ENCODE measurements around the gene ERGIC1.
"Not testable (repeated sequence)": the region's sequence is repeated elsewhere in the genome, so short reads cannot be mapped to it uniquely, and the experiment has no call there.

ERGIC1 gene

DNA sequence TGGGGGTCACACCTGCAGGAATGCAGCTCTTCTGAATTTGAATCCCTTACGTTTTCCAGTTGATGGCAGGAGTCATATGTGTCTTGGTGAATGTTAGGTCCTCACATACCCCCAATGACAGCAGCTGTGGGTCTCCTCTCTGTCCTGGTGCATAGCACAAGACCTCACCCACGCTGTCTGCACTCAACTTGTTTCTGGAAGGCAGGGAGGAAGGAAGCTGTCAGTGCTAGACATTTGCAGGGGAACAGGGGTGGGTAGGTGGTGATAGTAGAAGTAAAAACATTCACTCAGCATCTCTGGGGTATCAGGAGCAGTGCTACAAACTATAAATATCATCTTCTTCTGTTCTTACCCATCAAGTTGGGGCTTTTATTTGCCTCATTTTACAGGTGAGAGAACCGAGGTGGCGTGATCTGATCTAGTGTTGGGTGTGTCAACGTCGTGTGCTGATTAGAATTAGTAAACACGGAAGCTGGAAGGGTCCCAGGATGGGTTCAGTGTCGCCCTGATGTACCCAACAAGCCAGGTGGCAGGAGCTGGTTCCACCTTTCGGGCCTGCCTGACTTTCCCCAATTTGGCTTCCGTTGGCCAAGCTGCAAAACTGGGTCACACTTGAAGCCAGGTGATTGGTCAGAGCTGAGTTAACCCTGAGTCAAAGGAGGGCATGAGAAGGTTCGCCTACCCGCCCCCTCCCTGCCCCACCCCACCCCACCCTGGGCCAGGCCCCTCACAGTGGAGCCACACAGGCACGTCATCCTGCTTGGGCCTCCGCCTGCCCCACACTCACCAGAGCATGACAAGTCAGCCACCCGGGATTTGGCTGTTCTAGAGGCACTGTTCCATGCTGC lies 15.8 kb downstream of the ERGIC1 start:
- peak in 1 of 2 donors; percentile 76 for DNase-seq

DNA sequence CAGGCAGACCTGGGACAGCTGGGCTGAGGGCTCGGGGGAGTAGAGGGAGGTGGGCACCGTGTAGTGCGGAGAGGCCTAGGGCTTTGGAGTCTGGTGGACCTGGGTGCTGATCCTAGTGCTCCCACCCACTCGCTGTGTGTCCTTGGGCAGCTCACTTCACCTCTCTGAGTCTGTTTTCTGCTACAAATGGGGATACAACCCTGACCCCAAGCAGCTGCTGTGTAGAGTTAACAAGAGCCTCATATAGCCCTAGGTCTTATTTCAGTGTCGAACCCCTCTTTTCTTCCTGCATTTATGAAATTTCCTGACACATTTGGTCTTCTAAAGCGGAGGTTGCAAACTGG lies 16.4 kb downstream of the ERGIC1 start:
- no peak for DNase-seq

DNA sequence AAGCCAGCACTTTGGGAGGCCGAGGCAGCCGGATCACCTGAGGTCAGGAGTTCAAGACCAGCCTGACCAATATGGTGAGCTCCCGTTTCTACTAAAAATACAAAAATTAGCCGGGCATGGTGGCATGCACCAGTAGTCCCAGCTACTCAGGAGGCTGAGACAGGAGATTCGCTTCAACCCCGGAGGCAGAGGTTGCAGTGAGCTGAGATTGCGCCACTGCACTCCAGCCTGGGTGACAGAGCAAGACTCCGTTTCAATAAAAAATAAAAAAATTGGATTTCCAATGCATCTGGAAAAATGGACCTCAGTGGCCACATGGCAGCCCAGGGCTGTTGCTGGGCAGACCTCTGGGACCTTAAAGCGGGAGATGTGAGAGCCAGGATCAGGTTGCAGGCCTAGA lies 17.2 kb downstream of the ERGIC1 start:
- not testable (repeated sequence) for DNase-seq

DNA sequence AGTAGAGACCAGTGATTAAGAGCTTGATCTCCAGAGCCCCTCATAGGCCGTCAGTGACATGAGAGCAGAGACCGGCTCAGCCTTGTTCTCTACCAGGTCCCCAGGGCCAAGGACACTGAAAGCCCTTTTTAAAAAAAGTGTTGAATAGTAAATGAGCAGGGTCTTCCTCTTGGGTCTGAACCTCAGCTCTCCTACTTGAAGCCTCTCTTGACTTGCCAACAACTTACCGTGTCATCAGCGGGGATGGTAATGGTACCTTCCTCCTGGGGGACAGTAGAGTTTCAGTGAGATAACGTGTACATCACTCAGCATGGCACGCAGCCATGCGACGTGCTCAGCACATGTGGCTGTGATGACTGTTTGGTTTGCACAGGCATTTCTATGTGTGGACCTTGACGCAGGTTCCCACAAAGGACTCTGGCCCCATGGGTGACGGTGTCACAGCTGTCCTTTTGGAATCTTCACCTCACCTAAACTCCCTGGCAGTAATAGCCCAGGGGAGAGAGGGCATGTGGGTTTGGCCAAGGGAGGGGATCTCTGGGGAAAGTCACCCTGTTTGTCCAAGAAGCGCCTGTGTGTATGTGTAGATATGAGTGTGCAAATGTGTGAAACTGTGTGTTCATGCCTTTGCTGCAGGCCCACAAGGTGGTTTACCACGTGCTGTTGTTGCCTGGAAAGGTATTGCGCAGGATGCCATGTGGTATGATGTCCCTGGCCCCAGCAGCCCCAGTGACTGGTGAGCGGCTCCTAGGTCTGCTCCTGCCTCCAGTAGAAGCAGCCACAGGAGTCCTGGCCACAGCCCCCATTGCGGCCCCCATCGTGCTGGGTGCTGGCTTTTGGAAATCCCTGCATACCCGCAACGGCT lies 18.7 kb downstream of the ERGIC1 start:
- DNase-seq, result no peak

DNA sequence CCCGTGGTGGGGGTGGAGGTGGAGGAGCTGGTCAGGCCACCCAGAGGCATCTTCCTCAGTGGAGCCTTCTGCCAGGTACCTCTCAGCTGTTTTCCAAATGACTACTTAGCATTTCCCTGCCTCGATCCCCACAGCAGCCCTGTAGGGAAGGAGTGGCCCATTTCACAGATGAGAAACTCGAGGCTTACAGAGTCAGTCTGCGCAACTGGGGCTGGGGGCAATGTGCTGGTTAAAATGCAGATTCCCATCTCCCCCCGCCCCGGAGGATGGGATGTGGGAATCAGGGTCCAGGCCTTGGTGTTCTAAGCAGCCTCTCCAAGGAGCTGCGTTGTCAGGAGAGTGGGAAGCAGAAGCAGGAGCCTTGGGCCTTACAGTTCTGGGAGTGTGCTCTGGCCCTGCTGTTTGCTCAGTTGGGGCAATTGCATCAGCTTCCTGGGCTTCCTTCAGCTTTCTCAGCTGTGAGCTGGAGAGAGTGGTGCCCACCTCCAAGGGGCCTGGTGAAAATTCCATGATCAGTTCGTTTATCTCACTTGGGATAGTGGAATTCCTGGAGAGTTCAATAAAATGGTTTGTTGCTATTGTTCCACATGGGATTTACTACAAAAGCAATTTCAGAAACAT lies 19.4 kb downstream of the ERGIC1 start:
- no peak for DNase-seq

DNA sequence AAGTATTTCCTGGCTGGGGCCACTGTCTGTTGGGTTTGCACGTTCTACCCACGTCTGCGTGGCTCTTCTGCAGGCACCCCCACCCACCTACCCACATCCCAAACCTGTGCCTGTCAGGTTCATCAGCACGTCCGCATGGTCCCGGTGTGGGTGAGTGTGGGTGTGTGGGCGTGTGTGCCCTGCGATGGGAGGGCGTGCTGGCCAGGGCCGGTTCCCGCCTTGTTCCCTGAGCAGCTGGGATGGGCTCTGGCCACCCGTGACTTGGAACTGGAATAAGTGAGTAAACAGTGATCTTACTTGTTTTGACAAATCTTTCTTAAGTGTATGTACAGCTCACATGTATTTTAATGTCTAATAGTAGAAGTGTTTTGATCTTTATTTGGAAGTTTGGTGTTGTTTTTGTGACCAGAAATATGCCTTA lies 20.4 kb downstream of the ERGIC1 start:
- peak in 1 of 2 donors; percentile 32 for DNase-seq

DNA sequence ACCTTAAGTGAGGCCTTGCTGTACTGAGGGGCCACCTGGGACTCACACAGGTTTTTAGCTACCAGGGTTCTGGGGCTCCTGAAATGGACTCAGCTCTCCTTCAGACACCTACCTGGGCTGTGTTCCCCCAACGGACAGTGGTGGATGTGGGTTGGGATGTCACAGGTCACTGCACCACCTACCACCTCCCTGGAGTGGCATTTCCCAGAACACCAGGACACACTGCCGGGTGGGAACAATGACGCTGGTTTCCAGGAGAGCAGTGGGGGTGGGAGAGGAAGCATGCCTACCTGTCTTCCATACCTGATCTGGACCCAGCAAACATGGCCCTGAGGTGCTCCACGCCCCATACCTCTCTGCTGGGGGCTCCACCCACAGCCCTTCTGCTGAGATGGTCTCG lies 20.9 kb downstream of the ERGIC1 start:
- DNase-seq, result no peak

DNA sequence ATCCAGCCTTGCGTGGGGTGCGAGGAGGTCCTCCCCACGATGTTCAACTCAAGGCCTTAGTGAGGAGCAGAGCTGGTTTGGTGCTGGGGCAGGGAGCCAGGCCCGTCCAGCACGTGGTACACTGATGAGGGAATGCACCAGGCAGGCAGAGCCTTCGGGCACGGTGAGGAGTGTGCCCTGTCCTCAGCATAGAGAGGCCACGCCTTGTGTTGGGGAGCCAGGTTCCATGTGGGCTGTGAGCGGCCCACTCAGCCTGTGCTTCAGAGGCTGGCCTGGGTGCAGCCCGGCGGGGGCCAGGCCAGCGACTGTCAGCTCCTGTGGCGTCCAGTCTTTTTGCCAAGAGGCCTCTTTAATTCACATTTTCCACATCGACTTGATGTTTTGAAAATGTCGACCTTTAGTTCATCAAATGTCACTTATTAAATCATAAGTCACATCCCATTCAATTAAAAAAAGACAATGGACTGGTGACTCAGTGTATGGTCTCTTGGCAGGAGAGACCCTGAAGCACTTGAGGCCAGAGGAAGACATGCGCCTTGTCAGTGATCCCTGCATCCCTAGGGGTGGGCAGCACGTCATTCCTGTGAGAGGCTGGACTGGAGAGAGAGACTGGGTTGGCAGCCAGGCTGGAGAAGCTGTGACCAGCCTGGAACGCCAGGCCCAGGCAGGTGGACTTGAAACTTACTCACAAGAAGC lies 21.7 kb downstream of the ERGIC1 start:
- no peak for DNase-seq

DNA sequence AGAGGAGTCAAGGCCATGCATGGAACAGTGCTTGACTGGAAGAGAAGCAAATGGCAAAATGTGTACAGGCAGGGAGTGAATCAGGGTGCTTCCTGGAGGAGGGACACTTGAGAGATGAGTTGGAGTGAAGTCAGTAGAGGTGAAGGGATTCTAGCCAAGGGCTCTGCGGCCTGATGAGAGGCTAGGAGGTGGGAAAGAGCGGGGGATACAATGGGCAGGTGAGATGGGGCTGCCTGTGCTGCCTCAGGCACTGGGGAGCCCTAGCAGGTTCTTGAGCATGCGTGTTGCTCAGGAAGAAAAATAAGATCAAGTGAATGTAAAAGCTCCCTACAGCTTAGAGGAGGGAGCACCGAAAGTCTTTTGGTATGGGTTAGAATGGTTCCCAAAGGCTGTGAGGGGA lies 22.3 kb downstream of the ERGIC1 start:
- DNase-seq, result no peak

DNA sequence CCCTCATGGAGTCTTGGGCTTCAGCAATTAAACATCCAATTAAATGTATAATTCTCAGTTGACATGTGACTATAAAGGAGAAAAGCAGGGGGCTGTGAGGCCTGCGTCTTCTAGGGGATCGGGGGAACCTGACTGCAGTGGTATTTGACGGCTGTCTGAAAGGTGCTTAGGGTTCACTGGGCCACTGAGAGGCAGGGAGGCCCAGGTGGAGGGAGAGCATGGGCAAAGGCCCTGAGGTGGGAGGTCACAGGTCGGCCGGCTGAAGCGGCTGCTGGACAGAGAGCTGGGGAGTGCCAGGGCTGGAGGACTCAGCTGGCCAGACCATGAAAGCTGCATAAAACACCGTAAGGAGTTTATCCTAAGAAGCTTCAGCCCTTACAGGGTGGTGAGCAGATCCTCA lies 23.9 kb downstream of the ERGIC1 start:
- no peak for DNase-seq

DNA sequence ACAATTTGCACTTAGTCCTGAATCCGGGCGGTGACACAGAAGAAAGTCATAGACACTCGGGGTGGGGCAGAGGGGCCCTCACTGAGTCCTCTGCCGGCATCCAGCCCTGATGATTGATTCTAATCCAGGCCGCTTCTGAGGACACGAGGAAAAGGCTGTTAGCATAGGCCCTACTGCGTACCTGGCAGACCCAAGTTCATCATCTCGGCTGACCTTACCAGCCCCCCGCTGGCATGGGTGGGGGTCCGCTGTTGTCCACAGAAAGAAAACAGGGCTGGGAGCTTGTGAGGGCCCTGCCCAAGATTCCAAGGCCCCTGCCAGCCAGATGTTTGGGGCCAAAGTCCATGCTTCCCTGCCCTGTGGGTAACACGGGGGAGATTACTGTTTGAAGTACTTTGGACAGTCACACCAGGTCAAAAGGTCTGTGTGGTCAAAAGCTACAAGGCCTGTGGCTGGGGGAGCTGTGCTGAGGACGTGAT lies 24.5 kb downstream of the ERGIC1 start:
- no peak for DNase-seq

DNA sequence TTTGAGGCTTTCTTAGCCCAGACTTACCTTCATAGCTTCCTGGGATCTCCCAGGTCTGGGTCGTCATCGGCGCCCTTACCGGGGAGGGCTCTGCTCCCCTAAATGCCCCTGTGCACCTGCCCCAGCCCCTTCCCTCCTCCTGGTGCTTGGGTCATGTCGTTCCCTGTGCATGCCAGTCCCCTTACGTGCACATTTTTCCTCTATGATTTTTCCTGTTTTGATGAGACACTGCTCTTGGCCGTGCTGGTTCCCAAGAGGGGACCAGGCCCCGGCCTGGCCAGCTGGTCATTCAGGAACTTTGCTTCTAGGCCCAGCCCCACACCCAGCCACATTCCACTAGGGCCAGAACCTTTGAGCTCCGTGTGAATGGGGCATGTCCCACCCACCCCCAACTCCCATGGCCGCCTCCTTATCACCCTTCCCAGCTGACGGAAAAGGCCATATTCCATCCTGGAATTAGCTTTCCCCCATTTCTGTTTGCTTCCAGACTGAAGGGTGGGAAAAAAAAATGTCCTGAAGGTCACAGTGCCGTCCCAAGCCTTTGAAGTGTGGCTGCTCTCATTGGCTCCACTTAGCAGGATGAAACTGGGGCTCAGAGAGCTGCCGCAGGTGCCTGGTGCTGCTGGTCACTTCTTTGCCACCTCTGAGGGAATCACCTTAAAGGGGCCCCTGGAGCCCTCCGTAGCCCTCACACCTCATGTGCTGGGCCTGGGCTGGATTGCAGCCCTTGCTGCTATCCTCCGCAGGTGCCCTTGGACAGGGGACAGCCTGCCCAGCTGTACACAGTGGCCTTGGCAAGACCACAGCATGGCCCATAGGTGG lies 25.1 kb downstream of the ERGIC1 start:
- no peak for DNase-seq

DNA sequence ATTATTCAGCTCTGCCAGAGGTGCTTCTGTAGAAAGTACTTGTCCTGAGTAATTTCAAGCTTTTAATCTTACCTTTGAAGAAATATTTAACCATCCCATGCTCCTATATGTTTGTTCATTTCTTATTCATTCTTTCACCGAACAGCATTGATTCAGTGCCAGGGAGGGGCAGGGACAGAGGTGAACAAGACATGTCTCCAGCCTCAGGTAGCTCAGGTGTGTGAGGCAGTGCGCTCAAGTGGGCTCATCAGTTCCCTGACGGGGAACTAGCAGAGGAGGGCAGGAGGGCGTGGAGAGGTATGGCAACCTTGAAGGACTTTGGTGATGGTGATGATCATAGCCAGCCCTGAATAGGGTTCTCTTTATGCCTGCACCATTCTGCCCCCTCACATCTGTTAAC lies 25.9 kb downstream of the ERGIC1 start:
- DNase-seq, result no peak

DNA sequence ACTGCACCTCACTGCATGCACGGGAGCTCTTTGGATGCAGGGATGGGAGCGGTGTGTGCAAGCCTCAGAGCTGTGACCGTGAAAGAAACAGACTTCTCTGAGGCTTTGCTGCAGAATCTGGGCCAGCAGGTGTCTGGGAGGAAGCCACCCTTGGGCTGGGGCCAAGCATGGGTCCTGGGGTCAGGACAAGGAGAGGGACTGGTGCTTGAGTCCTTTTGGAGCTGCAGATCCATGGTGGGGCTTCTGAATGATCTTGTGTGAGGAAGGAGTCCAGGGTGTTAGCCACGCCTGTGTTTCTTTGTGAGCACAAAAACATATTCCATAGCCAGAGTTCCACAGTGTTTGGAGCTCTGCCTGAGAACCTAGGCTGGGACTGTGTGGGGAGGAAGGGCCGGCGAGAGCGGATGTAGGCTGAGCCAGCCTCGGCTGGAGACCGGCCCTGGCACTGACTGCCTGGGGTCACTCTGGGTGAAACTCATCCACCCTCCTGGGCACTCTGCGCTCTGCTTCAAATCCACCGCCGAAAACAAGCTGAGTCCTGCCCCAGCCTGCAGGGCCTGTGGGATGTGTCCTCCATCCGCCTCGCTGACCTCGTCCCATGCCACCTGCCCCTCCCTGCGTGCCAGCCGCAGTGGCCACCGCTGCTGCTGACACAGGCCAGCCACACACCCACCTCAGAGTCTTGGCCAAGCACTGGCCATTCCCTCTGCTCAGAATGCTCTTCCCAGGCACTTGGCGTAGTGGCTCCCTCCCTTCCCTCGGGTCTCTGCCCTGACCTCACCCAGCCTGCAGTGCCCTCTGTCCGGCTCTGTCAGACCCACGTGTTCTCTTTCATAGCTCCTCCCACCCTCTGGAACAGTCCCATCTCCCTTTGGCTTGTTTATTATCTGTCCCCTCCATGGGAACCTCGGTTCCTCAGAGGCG lies 26.7 kb downstream of the ERGIC1 start:
- no peak for DNase-seq

DNA sequence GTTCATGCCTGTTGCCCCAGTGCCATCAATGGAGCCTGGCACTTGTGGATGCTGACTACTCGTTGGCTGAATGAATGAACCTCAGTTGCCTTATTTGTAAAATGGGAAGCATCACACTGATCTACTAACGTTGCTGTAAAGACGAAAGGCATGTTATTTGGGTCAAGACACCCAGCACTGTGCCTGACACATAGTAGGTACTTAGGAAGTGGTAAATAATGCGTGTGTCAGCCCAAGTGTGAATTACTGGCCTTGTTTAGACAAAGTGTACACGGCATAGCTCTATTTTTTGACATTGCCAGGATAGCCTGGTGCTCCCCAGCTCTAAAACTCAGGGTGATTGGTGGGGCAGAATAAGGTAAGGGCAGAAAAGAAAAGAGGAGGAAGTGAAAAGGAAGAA lies 27.4 kb downstream of the ERGIC1 start:
- DNase-seq, result no peak

DNA sequence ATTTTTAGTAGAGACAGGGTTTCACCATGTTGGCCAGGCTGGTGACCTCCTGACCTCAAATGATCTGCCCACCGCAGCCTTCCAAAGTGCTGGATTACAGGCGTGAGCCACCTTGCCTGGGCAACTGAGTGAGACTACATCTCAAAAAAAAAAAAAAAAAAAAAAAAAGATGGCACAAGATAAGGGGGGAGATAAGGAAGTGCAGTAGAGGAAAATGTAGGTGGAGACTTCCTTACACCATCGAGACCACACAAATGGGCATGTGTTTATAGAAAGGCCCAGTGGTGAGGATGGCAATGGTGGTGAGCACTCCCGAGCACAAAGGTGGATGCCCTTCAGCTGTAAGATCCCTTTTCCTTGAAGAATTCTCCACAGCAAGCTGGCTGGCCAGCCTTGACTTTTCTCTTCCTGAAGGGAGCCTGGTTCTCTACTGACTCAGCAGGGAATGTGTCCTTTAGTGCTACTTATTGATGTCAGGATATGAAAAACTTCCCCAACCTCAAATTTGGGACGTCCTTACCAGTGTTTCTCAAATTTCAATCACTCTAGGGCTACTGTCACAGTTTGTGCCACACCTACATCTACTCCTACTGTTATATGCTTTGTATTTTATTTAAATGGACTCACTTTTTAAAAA lies 28.2 kb downstream of the ERGIC1 start:
- DNase-seq, result no peak

DNA sequence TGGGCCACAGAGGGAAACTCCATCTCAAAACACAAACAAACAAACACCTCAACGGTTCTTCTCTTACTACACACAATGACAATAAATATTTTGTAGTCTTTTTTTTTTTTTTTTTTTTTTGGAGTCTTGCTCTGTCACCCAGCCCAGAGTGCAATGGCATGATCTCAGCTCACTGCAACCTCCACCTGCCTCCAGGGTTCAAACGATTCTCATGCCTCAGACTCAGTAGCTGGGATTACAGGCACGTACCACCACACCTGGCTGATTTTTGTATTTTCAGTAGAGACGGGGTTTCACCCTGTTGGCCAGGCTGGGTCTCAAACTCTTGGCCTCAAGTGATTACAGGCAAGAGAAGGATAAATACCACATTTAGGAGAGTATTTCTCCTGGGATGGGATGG lies 30.1 kb downstream of the ERGIC1 start:
- DNase-seq, result not testable (repeated sequence)

DNA sequence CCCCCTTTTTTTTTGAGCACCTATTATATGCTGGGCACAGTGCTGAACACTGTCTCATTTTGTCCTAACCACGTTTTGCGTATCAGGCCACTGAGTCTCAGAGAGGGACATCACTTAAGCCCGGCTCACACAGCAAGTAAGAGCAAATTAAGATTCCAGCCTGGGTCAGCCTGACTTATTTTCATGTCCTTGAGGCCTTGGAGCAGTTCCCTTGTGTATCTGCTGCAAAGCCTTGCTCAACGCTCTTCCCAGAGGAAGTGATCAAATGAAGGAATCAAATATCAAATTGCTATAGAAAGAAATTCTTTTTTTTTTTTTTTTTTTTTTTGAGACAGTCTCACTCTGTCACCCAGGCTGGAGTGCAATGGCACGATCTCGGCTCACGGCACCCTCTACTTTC lies 30.7 kb downstream of the ERGIC1 start:
- no peak for DNase-seq

DNA sequence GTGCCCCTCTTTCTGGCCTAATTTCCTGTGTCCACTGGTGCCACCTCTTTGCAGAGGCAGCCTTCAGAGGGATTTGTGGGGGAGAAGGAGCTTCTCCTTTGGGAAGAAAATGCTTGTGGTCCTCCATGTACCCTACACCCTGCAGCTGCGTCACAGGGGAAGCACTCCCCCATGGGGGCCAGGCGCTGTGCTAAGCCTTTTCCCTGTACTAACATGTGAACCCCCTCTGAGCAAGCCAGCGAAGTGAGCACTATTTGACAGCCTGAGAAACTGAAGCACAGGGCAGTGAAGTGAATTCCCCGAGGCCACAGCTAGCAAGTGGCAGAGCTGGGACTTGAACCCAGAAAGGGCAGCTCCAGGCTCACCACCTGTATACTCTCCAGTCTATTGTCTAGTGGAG lies 32.3 kb downstream of the ERGIC1 start:
- DNase-seq, result no peak
